ENCODE results near the gene STK17B. TPM values are rescaled to one million over a fixed set of nuclear protein-coding genes. Genes with fewer than 3 reads are reported as not detected.

The STK17B gene
- total and polyA plus RNA-seq, 10 of the 15 experiments (the other 5 are each of a cell fraction or from before 2014, with no cell fraction given), result 21.2 to 108 (median 53.7) TPM

DNA sequence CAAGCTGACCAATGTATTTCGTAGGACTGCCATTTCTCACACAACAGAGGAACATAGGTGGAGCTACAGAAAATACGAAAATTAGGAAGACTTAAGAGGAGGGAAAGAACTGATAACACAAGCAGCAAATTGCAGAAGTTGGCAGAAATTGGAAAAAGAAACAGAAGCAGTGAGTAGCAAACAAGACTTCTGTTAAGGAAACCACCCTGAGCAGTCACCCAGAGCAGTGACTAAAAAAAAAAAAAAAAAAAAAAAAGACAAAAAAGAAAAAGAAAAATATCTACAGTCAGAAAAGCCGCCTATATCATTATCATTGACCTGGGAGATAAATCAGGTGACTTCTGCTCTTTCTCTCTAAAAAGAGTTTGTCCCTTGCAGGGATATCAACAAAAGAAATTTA lies 21.4 kb downstream of the STK17B start (continued):
- TF ChIP-seq SUZ12 (IDR thresholded peaks at IDR 0.05; ENCODE audit: unreplicated experiment) (no peak), ZNF207 (IDR thresholded peaks at IDR 0.05; ENCODE audit: borderline replicate concordance) (no peak), SMARCA5 (IDR thresholded peaks at IDR 0.05) (no peak), CREB1 (IDR thresholded peaks at IDR 0.05; ENCODE audit: low read depth) (no peak), YY1 (IDR thresholded peaks at IDR 0.05; ENCODE audit: low read depth, low read length) (no peak), FOXM1 (IDR thresholded peaks at IDR 0.05; ENCODE audit: low read depth, low read length) (no peak), RFX5 (IDR thresholded peaks at IDR 0.05; ENCODE audit: low read depth, low read length) (no peak), RELA (IDR thresholded peaks at IDR 0.05; ENCODE audit: borderline replicate concordance, partially characterized antibody) (no peak), SREBF1 (IDR thresholded peaks at IDR 0.05; ENCODE audit: low read length) (no peak), NFYB (IDR thresholded peaks at IDR 0.05; ENCODE audit: insufficient read depth, low read depth, low read length) (no peak), BCL11A (IDR thresholded peaks at IDR 0.05; ENCODE audit: low read depth, low read length) (no peak), IRF4 (IDR thresholded peaks at IDR 0.05; ENCODE audit: low read depth, low read length) (no peak), HDAC6 (IDR thresholded peaks at IDR 0.05; ENCODE audit: unreplicated experiment) (no peak), E2F8 (IDR thresholded peaks at IDR 0.05; ENCODE audit: low read depth, partially characterized antibody) (no peak), NBN (IDR thresholded peaks at IDR 0.05) (peak; percentile 77; the same call in 1 of the 2 replicates), HCFC1 (IDR thresholded peaks at IDR 0.05; ENCODE audit: low read length) (no peak), JUND (IDR thresholded peaks at IDR 0.05; ENCODE audit: low read depth, low read length) (no peak), NR2F1 (conservative IDR thresholded peaks at IDR 0.05) (no peak), SMAD1 (IDR thresholded peaks at IDR 0.05; ENCODE audit: low read depth, partially characterized antibody) (no peak), CBX5 (IDR thresholded peaks at IDR 0.05; ENCODE audit: low read depth) (peak; percentile 62; the same call in 1 of the 2 replicates)
- TF ChIP-seq, protein P1, sequence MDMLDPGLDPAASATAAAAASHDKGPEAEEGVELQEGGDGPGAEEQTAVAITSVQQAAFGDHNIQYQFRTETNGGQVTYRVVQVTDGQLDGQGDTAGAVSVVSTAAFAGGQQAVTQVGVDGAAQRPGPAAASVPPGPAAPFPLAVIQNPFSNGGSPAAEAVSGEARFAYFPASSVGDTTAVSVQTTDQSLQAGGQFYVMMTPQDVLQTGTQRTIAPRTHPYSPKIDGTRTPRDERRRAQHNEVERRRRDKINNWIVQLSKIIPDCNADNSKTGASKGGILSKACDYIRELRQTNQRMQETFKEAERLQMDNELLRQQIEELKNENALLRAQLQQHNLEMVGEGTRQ (IDR thresholded peaks at IDR 0.05; ENCODE audit: borderline replicate concordance, low read depth, low read length), result no peak
- TF ChIP-seq, protein P2, sequence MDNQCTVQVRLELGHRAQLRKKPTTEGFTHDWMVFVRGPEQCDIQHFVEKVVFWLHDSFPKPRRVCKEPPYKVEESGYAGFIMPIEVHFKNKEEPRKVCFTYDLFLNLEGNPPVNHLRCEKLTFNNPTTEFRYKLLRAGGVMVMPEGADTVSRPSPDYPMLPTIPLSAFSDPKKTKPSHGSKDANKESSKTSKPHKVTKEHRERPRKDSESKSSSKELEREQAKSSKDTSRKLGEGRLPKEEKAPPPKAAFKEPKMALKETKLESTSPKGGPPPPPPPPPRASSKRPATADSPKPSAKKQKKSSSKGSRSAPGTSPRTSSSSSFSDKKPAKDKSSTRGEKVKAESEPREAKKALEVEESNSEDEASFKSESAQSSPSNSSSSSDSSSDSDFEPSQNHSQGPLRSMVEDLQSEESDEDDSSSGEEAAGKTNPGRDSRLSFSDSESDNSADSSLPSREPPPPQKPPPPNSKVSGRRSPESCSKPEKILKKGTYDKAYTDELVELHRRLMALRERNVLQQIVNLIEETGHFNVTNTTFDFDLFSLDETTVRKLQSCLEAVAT (IDR thresholded peaks at IDR 0.05), result peak; percentile 17; the same call in 1 of the 2 replicates
- TF ChIP-seq, protein P3, sequence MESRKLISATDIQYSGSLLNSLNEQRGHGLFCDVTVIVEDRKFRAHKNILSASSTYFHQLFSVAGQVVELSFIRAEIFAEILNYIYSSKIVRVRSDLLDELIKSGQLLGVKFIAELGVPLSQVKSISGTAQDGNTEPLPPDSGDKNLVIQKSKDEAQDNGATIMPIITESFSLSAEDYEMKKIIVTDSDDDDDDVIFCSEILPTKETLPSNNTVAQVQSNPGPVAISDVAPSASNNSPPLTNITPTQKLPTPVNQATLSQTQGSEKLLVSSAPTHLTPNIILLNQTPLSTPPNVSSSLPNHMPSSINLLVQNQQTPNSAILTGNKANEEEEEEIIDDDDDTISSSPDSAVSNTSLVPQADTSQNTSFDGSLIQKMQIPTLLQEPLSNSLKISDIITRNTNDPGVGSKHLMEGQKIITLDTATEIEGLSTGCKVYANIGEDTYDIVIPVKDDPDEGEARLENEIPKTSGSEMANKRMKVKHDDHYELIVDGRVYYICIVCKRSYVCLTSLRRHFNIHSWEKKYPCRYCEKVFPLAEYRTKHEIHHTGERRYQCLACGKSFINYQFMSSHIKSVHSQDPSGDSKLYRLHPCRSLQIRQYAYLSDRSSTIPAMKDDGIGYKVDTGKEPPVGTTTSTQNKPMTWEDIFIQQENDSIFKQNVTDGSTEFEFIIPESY (IDR thresholded peaks at IDR 0.05), result no peak
- TF ChIP-seq, protein P4, sequence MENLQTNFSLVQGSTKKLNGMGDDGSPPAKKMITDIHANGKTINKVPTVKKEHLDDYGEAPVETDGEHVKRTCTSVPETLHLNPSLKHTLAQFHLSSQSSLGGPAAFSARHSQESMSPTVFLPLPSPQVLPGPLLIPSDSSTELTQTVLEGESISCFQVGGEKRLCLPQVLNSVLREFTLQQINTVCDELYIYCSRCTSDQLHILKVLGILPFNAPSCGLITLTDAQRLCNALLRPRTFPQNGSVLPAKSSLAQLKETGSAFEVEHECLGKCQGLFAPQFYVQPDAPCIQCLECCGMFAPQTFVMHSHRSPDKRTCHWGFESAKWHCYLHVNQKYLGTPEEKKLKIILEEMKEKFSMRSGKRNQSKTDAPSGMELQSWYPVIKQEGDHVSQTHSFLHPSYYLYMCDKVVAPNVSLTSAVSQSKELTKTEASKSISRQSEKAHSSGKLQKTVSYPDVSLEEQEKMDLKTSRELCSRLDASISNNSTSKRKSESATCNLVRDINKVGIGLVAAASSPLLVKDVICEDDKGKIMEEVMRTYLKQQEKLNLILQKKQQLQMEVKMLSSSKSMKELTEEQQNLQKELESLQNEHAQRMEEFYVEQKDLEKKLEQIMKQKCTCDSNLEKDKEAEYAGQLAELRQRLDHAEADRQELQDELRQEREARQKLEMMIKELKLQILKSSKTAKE (IDR thresholded peaks at IDR 0.05; ENCODE audit: low read depth, poor library complexity, severe bottlenecking), result no peak

Measured in GM12878 (cell line).